HepG2 (cell line): ENCODE results near the gene TBC1D22A. TPM values are rescaled to one million over a fixed set of nuclear protein-coding genes. Genes with fewer than 3 reads are reported as not detected.

Experiments
- IRF1 ChIP-seq: sonication (generic); formaldehyde crosslinking; IDR thresholded peaks from 2 replicates; pipeline ENCODE4 v1.4.0; 2020; ENCODE audit warnings: low read depth, mild to moderate bottlenecking, missing genetic modification reagents
- NFE2L2 ChIP-seq: fragments of 150-350 bp; IDR thresholded peaks from 2 replicates; pipeline ENCODE4 v1.6.1; 2014; ENCODE audit warnings: low read length
- NR3C1 ChIP-seq: sonication (generic); formaldehyde crosslinking; IDR thresholded peaks from 2 replicates; pipeline ENCODE4 v1.4.0; 2020; ENCODE audit warnings: missing genetic modification reagents
- PRDM10 ChIP-seq: sonication (generic); formaldehyde crosslinking; IDR thresholded peaks from 2 replicates; pipeline ENCODE4 v1.4.0; 2020; ENCODE audit warnings: low read depth, missing genetic modification reagents
- SNAPC2 ChIP-seq: sonication (generic); formaldehyde crosslinking; IDR thresholded peaks from 2 replicates; pipeline ENCODE4 v1.8.1; 2022; ENCODE audit warnings: mild to moderate bottlenecking, missing genetic modification reagents
- TRAFD1 ChIP-seq: sonication (generic); formaldehyde crosslinking; IDR thresholded peaks from 2 replicates; pipeline ENCODE4 v1.5.1; 2020; ENCODE audit warnings: missing genetic modification reagents, mild to moderate bottlenecking, borderline replicate concordance
- ZNF138 ChIP-seq: sonication (generic); formaldehyde crosslinking; IDR thresholded peaks from 2 replicates; pipeline ENCODE4 v1.5.0; 2020; ENCODE audit warnings: mild to moderate bottlenecking, low read depth, missing genetic modification reagents
- ZNF142 ChIP-seq: sonication (generic); formaldehyde crosslinking; IDR thresholded peaks from 2 replicates; pipeline ENCODE4 v1.4.0; 2020; ENCODE audit warnings: missing genetic modification reagents
- ZNF251 ChIP-seq: sonication (generic); formaldehyde crosslinking; IDR thresholded peaks from 2 replicates; pipeline ENCODE4 v1.9.0; 2021; ENCODE audit warnings: mild to moderate bottlenecking, missing genetic modification reagents
- ZNF512B ChIP-seq: sonication (generic); formaldehyde crosslinking; IDR thresholded peaks from 2 replicates; pipeline ENCODE4 v1.5.1; 2020; ENCODE audit warnings: missing genetic modification reagents, mild to moderate bottlenecking, borderline replicate concordance
- ZNF75D ChIP-seq: sonication (generic); formaldehyde crosslinking; IDR thresholded peaks from 2 replicates; pipeline ENCODE4 v1.8.1; 2023; ENCODE audit warnings: missing genetic modification reagents, mild to moderate bottlenecking, borderline replicate concordance
- ZSCAN22 ChIP-seq: sonication (generic); formaldehyde crosslinking; IDR thresholded peaks from 2 replicates; pipeline ENCODE4 v1.4.0; 2020; ENCODE audit warnings: mild to moderate bottlenecking, missing genetic modification reagents
- polyA plus RNA-seq, 8 experiments: library from polyadenylated mRNA; depleted of rRNA in 3 of 8; stranded (reverse) in 7 of 8; unstranded in 1 of 8; fragments of >200 nt; fragmentation: Illumina TruSeq in 4 of 8; extraction: Trizol in 4 of 8; gene quantifications; 2 replicates each; pipeline versions ENCODE4 v1.2.1 to v1.2.3, GENCODE V29; 2011 to 2016; ENCODE audit warnings: low read depth in 4 of 8, missing spikeins in 1 of 8, mixed read lengths in 1 of 8; ENCODE audit not compliant: insufficient read depth in 1 of 8
- total RNA-seq, 5 experiments: library from RNA; depleted of rRNA; stranded (reverse); fragments of >200 nt; fragmentation: Illumina TruSeq; extraction: Trizol; gene quantifications; 2 replicates each; pipeline ENCODE4 v1.2.3, GENCODE V29; 2016; ENCODE audit warnings: low read depth in 1 of 5

TBC1D22A gene
- total and polyA plus RNA-seq, 2 of the 13 experiments (the other 11 are each of a cell fraction or from before 2014, with no cell fraction given) = 17.3 to 18.0 TPM

GRCh38 chr22:46935506-46936377, 173.3 kb downstream of the TBC1D22A start (continued):
- TF ChIP-seq NFE2L2 = no peak
- TF ChIP-seq SNAPC2 = peak; percentile 51; the same call in 1 of the 2 replicates
- TF ChIP-seq ZNF251 (CRISPR knock-in tag) = no peak
- TF ChIP-seq TRAFD1 (CRISPR knock-in tag) = peak; percentile 67; the same call in 1 of the 2 replicates
- peak; percentile 68; the same call in 1 of the 2 replicates for TF ChIP-seq ZNF138 (CRISPR knock-in tag)
- no peak for TF ChIP-seq ZNF75D (CRISPR knock-in tag)
- TF ChIP-seq ZSCAN22 = no peak
- TF ChIP-seq PRDM10 (CRISPR knock-in tag) = 0 out of 2 replicates have a peak, but pooled peaks have one; percentile 16
- TF ChIP-seq NR3C1 = no peak
- TF ChIP-seq ZNF512B (CRISPR knock-in tag) = no peak
- TF ChIP-seq ZNF142 = no peak
- no peak for TF ChIP-seq IRF1 (CRISPR knock-in tag)
